HepG2 (cell line): Measurements from ENCODE around the gene RCC2. TPM values are rescaled to one million over a fixed set of nuclear protein-coding genes. Genes with fewer than 3 reads are reported as not detected.

Source experiments
- ATF3 ChIP-seq: sonication (generic); formaldehyde crosslinking; IDR thresholded peaks from 2 replicates; pipeline ENCODE4 v1.4.0; 2020; ENCODE audit warnings: missing genetic modification reagents
- ATF7 ChIP-seq, 2 experiments: fragments of 450-650 bp in 1 of 2; sonication (generic) in 1 of 2; formaldehyde crosslinking in 1 of 2; IDR thresholded peaks; 2 replicates each; pipeline versions ENCODE4 v1.4.0 to v1.6.1; 2016 to 2020; ENCODE audit warnings: antibody characterized with exemption in 1 of 2, mild to moderate bottlenecking in 1 of 2, missing genetic modification reagents in 1 of 2
- CEBPB ChIP-seq: IDR thresholded peaks from 2 replicates; pipeline ENCODE4 v1.6.1; 2011; ENCODE audit warnings: low read depth, low read length, improper control_type of control experiment, borderline replicate concordance
- CEBPG ChIP-seq: IDR thresholded peaks from 2 replicates; pipeline ENCODE4 v1.6.1; 2016
- ELF3 ChIP-seq: IDR thresholded peaks from 2 replicates; pipeline ENCODE4 v1.6.1; 2016; ENCODE audit warnings: missing genetic modification reagents, missing compliant biosample characterization
- FOSL2 ChIP-seq: sonication (generic); formaldehyde crosslinking; IDR thresholded peaks from 2 replicates; pipeline ENCODE4 v1.4.0; 2020; ENCODE audit warnings: missing genetic modification reagents
- FOXO1 ChIP-seq: sonication (generic); formaldehyde crosslinking; IDR thresholded peaks from 2 replicates; pipeline ENCODE4 v1.4.0; 2020; ENCODE audit warnings: missing genetic modification reagents
- GATAD2A ChIP-seq: IDR thresholded peaks from 2 replicates; pipeline ENCODE4 v1.6.1; 2016
- HMGXB4 ChIP-seq, 2 experiments: sonication (generic) in 1 of 2; formaldehyde crosslinking in 1 of 2; IDR thresholded peaks; 2 replicates each; pipeline versions ENCODE4 v1.4.0 to v1.6.1; 2018 to 2020; ENCODE audit warnings: missing genetic modification reagents in 2 of 2, borderline replicate concordance in 1 of 2, low read depth in 1 of 2, mild to moderate bottlenecking in 1 of 2, missing biosample characterization in 1 of 2
- NR1H2 ChIP-seq: sonication (generic); formaldehyde crosslinking; IDR thresholded peaks from 2 replicates; pipeline ENCODE4 v1.8.1; 2022; ENCODE audit warnings: low read depth, missing genetic modification reagents, borderline replicate concordance
- REL ChIP-seq: sonication (generic); formaldehyde crosslinking; conservative IDR thresholded peaks from 2 replicates; pipeline ENCODE4 v1.8.0; 2022; ENCODE audit warnings: mild to moderate bottlenecking, missing genetic modification reagents, moderate library complexity
- THAP7 ChIP-seq: sonication (generic); formaldehyde crosslinking; IDR thresholded peaks from 2 replicates; pipeline ENCODE4 v1.8.1; 2023; ENCODE audit warnings: mild to moderate bottlenecking, missing genetic modification reagents
- ZBTB2 ChIP-seq: sonication (generic); formaldehyde crosslinking; IDR thresholded peaks from 2 replicates; pipeline ENCODE4 v1.8.0; 2022; ENCODE audit warnings: low read depth, missing genetic modification reagents
- ZNF317 ChIP-seq: sonication (generic); formaldehyde crosslinking; IDR thresholded peaks from 2 replicates; pipeline ENCODE4 v1.5.0; 2020; ENCODE audit warnings: mild to moderate bottlenecking, missing genetic modification reagents
- ZNF407 ChIP-seq: sonication (generic); formaldehyde crosslinking; IDR thresholded peaks from one replicate; pipeline ENCODE4 v1.5.1; 2020; ENCODE audit warnings: mild to moderate bottlenecking, missing genetic modification reagents; ENCODE audit errors: not compliant biosample characterization
- ZNF556 ChIP-seq: sonication (generic); formaldehyde crosslinking; IDR thresholded peaks from 2 replicates; pipeline ENCODE4 v1.4.0; 2020; ENCODE audit warnings: mild to moderate bottlenecking, missing genetic modification reagents, borderline replicate concordance
- polyA plus RNA-seq, 8 experiments: library from polyadenylated mRNA; depleted of rRNA in 3 of 8; stranded (reverse) in 7 of 8; unstranded in 1 of 8; fragments of >200 nt; fragmentation: Illumina TruSeq in 4 of 8; extraction: Trizol in 4 of 8; gene quantifications; 2 replicates each; pipeline versions ENCODE4 v1.2.1 to v1.2.3, GENCODE V29; 2011 to 2016; ENCODE audit warnings: low read depth in 4 of 8, missing spikeins in 1 of 8, mixed read lengths in 1 of 8; ENCODE audit not compliant: insufficient read depth in 1 of 8
- total RNA-seq, 5 experiments: library from RNA; depleted of rRNA; stranded (reverse); fragments of >200 nt; fragmentation: Illumina TruSeq; extraction: Trizol; gene quantifications; 2 replicates each; pipeline ENCODE4 v1.2.3, GENCODE V29; 2016; ENCODE audit warnings: low read depth in 1 of 5

The RCC2 gene
- total and polyA plus RNA-seq, 2 of the 13 experiments (the other 11 are each of a cell fraction or from before 2014, with no cell fraction given): 20.5 to 55.8 TPM

GRCh38 chr1:17441265-17441992 is 2.0 kb upstream of the RCC2 start (continued):
- TF ChIP-seq THAP7: no peak
- TF ChIP-seq ZNF556 (CRISPR knock-in tag): no peak
- peak; percentile 34; the same call in 1 of the 2 replicates for TF ChIP-seq GATAD2A (CRISPR knock-in tag)
- no peak for TF ChIP-seq ZNF317 (CRISPR knock-in tag)
- TF ChIP-seq REL (CRISPR knock-in tag): no peak
- no peak for TF ChIP-seq NR1H2 (CRISPR knock-in tag)
- no peak for TF ChIP-seq HMGXB4 (CRISPR knock-in tag; IDR thresholded peaks at IDR 0.05; ENCODE audit: borderline replicate concordance in 1 of 2, low read depth in 1 of 2)
- no peak for TF ChIP-seq FOXO1 (CRISPR knock-in tag)
- peak; percentile 76 for TF ChIP-seq CEBPG (CRISPR knock-in tag)
- no peak for TF ChIP-seq ZBTB2 (CRISPR knock-in tag)
- TF ChIP-seq FOSL2: peak; percentile 60
- TF ChIP-seq ATF3 (CRISPR knock-in tag): no peak
- TF ChIP-seq ATF7 (IDR thresholded peaks at IDR 0.05): peak; percentile 45; the same call in 1 of the 2 replicates
- TF ChIP-seq ATF7 (CRISPR knock-in tag; IDR thresholded peaks at IDR 0.05): no peak
- peak; percentile 81 for TF ChIP-seq CEBPB
- TF ChIP-seq ELF3: peak; percentile 51; the same call in 1 of the 2 replicates
- no peak for TF ChIP-seq ZNF407 (CRISPR knock-in tag)
